Measurements from ENCODE around the gene VEZF1.

VEZF1 gene

GRCh38 chr17:57972151-57972550 lies 15.9 kb downstream of the VEZF1 start:
- peaks cover 34% of the 10 kb centered on the region for H3K36me3 ChIP-seq
- peak; percentile 34 for DNase-seq
- no peak overlapping the region for H3K4me3 ChIP-seq (ENCODE audit: low read depth, low read length)
- no peak for TF ChIP-seq CTCF (IDR thresholded peaks at IDR 0.05; ENCODE audit: low read depth, low read length)
- no peaks in the 10 kb centered on the region for H3K9me3 ChIP-seq
- H3K4me1 ChIP-seq = peaks cover 7% of the 10 kb centered on the region
- H3K27me3 ChIP-seq = no peaks in the 10 kb centered on the region

DNA sequence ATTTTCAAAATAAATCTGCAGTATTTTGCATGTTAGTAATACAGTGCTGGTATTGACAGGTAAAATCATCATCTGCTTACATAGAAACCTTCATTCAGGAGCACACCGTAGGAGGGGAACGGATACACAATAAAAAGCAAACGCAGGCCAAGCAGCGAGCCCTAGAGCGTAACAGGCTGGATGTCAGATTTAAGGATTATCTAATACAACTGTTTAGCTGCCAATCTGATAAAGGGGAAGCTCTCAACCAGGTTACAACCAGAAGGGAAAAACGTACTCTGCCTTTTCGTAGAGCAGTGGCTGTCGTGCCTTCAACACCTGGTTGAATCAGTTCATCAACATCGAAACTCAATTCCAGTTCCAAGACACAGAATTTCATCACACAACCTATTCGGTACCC lies 16.5 kb downstream of the VEZF1 start:
- Histone ChIP-seq H3K4me1 (peaks cover 7% of the 10 kb centered on the region), H3K27me3 (no peaks in the 10 kb centered on the region), H3K36me3 (peaks cover 29% of the 10 kb centered on the region), H3K9me3 (no peaks in the 10 kb centered on the region), H3K4me3 (ENCODE audit: low read depth, low read length) (no peak overlapping the region)
- no peak for DNase-seq
- TF ChIP-seq CTCF (IDR thresholded peaks at IDR 0.05; ENCODE audit: low read depth, low read length) = no peak

DNA sequence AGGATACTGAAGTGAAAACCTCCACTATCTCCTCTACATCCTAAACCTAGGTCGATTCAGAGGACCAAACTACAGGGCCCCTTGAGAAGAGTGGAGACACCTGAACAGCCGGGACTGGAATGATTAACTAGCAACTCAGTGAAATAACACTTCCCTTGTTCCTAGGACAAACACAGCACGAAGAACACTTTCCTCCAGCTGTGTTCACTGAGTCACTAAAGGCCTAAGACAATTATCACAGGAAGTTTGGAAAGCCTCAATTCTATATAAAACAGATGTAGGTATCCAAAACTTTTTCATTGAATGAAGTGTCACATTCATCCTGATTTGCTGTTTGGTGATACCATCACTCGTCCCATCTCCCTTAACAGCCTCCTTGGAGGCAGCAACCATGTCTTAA lies 17.3 kb downstream of the VEZF1 start:
- DNase-seq = no peak

DNA sequence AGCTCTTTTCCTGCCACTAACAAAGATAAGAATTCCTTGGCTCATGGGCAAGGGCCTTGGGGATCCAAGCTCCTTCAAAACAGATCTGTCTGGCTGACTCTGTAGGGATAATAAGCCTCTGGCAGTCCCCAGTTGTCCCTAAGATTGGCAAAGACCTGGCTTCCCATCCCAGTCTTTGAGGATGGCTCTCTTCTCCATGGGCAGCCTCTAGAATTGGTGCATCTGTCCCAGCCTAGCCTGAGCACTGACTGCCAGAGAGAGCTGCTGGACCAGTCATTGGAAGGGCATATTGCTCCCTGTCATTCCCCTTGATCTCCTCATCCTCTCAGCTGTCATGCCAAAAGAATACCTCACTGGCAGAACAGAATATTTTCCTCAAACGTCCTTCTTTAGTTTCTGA lies 19.6 kb downstream of the VEZF1 start:
- H3K9me3 ChIP-seq = no peaks in the 10 kb centered on the region
- H3K36me3 ChIP-seq = peaks cover 6% of the 10 kb centered on the region; the same call in 1 of the 2 replicates
- H3K4me3 ChIP-seq (ENCODE audit: low read depth, low read length) = no peak overlapping the region
- H3K27me3 ChIP-seq = no peaks in the 10 kb centered on the region
- no peak for DNase-seq
- H3K4me1 ChIP-seq = peaks cover 7% of the 10 kb centered on the region
- no peak for TF ChIP-seq CTCF (IDR thresholded peaks at IDR 0.05; ENCODE audit: low read depth, low read length)

More for the DNA sequence above, 17.3 kb downstream of the VEZF1 start:
- Histone ChIP-seq H3K4me1 (peaks cover 7% of the 10 kb centered on the region), H3K36me3 (peaks cover 20% of the 10 kb centered on the region), H3K9me3 (no peaks in the 10 kb centered on the region), H3K27me3 (no peaks in the 10 kb centered on the region), H3K4me3 (ENCODE audit: low read depth, low read length) (no peak overlapping the region)
- TF ChIP-seq CTCF (IDR thresholded peaks at IDR 0.05; ENCODE audit: low read depth, low read length) = no peak

GRCh38 chr17:57966875-57967274 lies 21.2 kb downstream of the VEZF1 start:
- TF ChIP-seq CTCF (IDR thresholded peaks at IDR 0.05; ENCODE audit: low read depth, low read length) = no peak
- Histone ChIP-seq H3K4me1 (peaks cover 3% of the 10 kb centered on the region; the same call in 1 of the 2 replicates), H3K27me3 (no peaks in the 10 kb centered on the region), H3K36me3 (no peaks in the 10 kb centered on the region), H3K4me3 (ENCODE audit: low read depth, low read length) (no peak overlapping the region), H3K9me3 (no peaks in the 10 kb centered on the region)
- DNase-seq = no peak

GRCh38 chr17:57966246-57966645 lies 21.8 kb downstream of the VEZF1 start:
- Histone ChIP-seq H3K4me3 (ENCODE audit: low read depth, low read length) (no peak overlapping the region), H3K9me3 (no peaks in the 10 kb centered on the region), H3K36me3 (no peaks in the 10 kb centered on the region), H3K27me3 (no peaks in the 10 kb centered on the region), H3K4me1 (no peaks in the 10 kb centered on the region)
- no peak for DNase-seq
- no peak for TF ChIP-seq CTCF (IDR thresholded peaks at IDR 0.05; ENCODE audit: low read depth, low read length)
